Stimulated activated CD4-positive, alpha-beta T cell treated with anti-CD3 and anti-CD28 coated beads, Interleukin-12 subunit alpha, Interleukin-12 subunit beta, amount 100 ng/mL, for 48 hours (primary cell): ENCODE data around the gene FBH1.
"Not testable (repeated sequence)": the region's sequence is repeated elsewhere in the genome, so short reads cannot be mapped to it uniquely, and the experiment has no call there.

Experiments used
- DNase-seq, 3 donors: peaks; one replicate each; pipeline ENCODE4 v3.0.0-alpha.2; 2020; ENCODE audit warnings: low read depth in 2 of 3, low spot score in 1 of 3

FBH1 gene

GRCh38 chr10:5902511-5903274, 12.7 kb downstream of the FBH1 start:
- DNase-seq: no peak

- no peak for DNase-seq
Observed at GRCh38 chr10:5903563-5903962, 13.5 kb downstream of the FBH1 start.

- DNase-seq: no peak
Observed at GRCh38 chr10:5904227-5904626, 14.2 kb downstream of the FBH1 start.

GRCh38 chr10:5905854-5906507, 15.9 kb downstream of the FBH1 start:
- no peak for DNase-seq

- no peak for DNase-seq
Observed at GRCh38 chr10:5906651-5907050, 16.6 kb downstream of the FBH1 start.

GRCh38 chr10:5908676-5909075, 18.6 kb downstream of the FBH1 start:
- DNase-seq: not testable (repeated sequence)

- no peak for DNase-seq
Observed at GRCh38 chr10:5910323-5911100, 20.5 kb downstream of the FBH1 start.

- DNase-seq: no peak
Observed at GRCh38 chr10:5911670-5912069, 21.6 kb downstream of the FBH1 start.

- no peak for DNase-seq
Observed at GRCh38 chr10:5913736-5914135, 23.7 kb downstream of the FBH1 start.

GRCh38 chr10:5915451-5915850, 25.4 kb downstream of the FBH1 start:
- no peak for DNase-seq

- DNase-seq: no peak
Observed at GRCh38 chr10:5917305-5917704, 27.3 kb downstream of the FBH1 start.

- DNase-seq: no peak
Observed at GRCh38 chr10:5918763-5919162, 28.7 kb downstream of the FBH1 start.

GRCh38 chr10:5919568-5919967, 29.5 kb downstream of the FBH1 start:
- no peak for DNase-seq

- no peak for DNase-seq
Observed at GRCh38 chr10:5921746-5922145, 31.7 kb downstream of the FBH1 start.

- DNase-seq: no peak
Observed at GRCh38 chr10:5924889-5925288, 34.8 kb downstream of the FBH1 start.

GRCh38 chr10:5927306-5927705, 37.3 kb downstream of the FBH1 start:
- DNase-seq: no peak

- DNase-seq: no peak
Observed at GRCh38 chr10:5929442-5929841, 39.4 kb downstream of the FBH1 start.

GRCh38 chr10:5930272-5930671, 40.2 kb downstream of the FBH1 start:
- no peak for DNase-seq

- no peak for DNase-seq
Observed at GRCh38 chr10:5932345-5932744, 42.3 kb downstream of the FBH1 start.

GRCh38 chr10:5933909-5934546, 44.0 kb downstream of the FBH1 start:
- DNase-seq: no peak

GRCh38 chr10:5935628-5936027, 45.6 kb downstream of the FBH1 start:
- DNase-seq: no peak

- DNase-seq: no peak
Observed at GRCh38 chr10:5937016-5937415, 47.0 kb downstream of the FBH1 start.
